K562 (cell line): Measurements from ENCODE around the gene NRM. TPM values are rescaled to one million over a fixed set of nuclear protein-coding genes. Genes with fewer than 3 reads are reported as not detected.

Experiments
- BHLHE40 ChIP-seq: IDR thresholded peaks from 2 replicates; pipeline ENCODE4 v1.6.1; 2011; ENCODE audit warnings: low read length, improper control_type of control experiment
- OTX1 ChIP-seq: fragments of 450-650 bp; formaldehyde crosslinking; IDR thresholded peaks from 2 replicates; pipeline ENCODE4 v1.4.0; 2022; ENCODE audit warnings: mild to moderate bottlenecking
- SOX6 ChIP-seq: fragments of 450-650 bp; IDR thresholded peaks from 2 replicates; pipeline ENCODE4 v1.6.1; 2014; ENCODE audit warnings: mild to moderate bottlenecking
- TRIM28 ChIP-seq: fragments of 450-650 bp; IDR thresholded peaks from 2 replicates; pipeline ENCODE4 v1.6.1; 2017
- TSHZ1 ChIP-seq: fragments of 250-450 bp; sonication (Bioruptor Pico); IDR thresholded peaks from 2 replicates; pipeline ENCODE4 v1.4.0; 2020; ENCODE audit warnings: mild to moderate bottlenecking, moderate library complexity
- ZBTB49 ChIP-seq: sonication (generic); formaldehyde crosslinking; IDR thresholded peaks from 2 replicates; pipeline ENCODE4 v1.8.0; 2022; ENCODE audit warnings: missing genetic modification reagents, mild to moderate bottlenecking, borderline replicate concordance
- ZNF431 ChIP-seq: sonication (generic); formaldehyde crosslinking; IDR thresholded peaks from 2 replicates; pipeline ENCODE4 v1.8.0; 2022; ENCODE audit warnings: mild to moderate bottlenecking, missing genetic modification reagents
- polyA plus RNA-seq, 8 experiments: library from polyadenylated mRNA; depleted of rRNA in 4 of 8; stranded (reverse) in 5 of 8; unstranded in 3 of 8; fragments of >200 nt; fragmentation: Nextera tagmentation in 2 of 8; fragmentation: Illumina TruSeq in 1 of 8; extraction: Ambion mirVana in 2 of 8; extraction: Trizol in 1 of 8; gene quantifications; 2 replicates each; pipeline versions ENCODE4 v1.2.1 to v1.2.3, GENCODE V29; 2011 to 2014; ENCODE audit warnings: inconsistent platforms in 1 of 8, missing spikeins in 1 of 8
- total RNA-seq, 7 experiments: library from RNA; depleted of rRNA in 6 of 7; stranded (reverse); fragments of >200 nt in 6 of 7; fragmentation: Illumina TruSeq in 2 of 7; extraction: Trizol in 2 of 7; gene quantifications; 2 replicates each; pipeline versions ENCODE4 v1.2.1 to v1.2.3, GENCODE V29; 2011 to 2021; ENCODE audit warnings: low replicate concordance in 1 of 7
- TF ChIP-seq, protein P1 (sequence below): fragments of 200-600 bp; sonication (generic); IDR thresholded peaks from one replicate; pipeline ENCODE4 v1.6.1; 2012; ENCODE audit warnings: mild to moderate bottlenecking, low read depth, low read length, inconsistent platforms
- TF ChIP-seq, protein P2 (sequence below): sonication (generic); formaldehyde crosslinking; IDR thresholded peaks from 2 replicates; pipeline ENCODE4 v1.8.0; 2022; ENCODE audit warnings: mild to moderate bottlenecking, missing genetic modification reagents

NRM gene
- total and polyA plus RNA-seq, 9 of the 15 experiments (the other 6 are each of a cell fraction or from before 2014, with no cell fraction given) = 9.7 to 58.2 (median 18.1) TPM

- TF ChIP-seq OTX1 (CRISPR knock-in tag) (peak; percentile 78), ZBTB49 (CRISPR knock-in tag) (no peak), TRIM28 (peak; percentile 41; the same call in 1 of the 2 replicates), ZNF431 (CRISPR knock-in tag) (0 out of 2 replicates have a peak, but pooled peaks have one; percentile 63), TSHZ1 (CRISPR knock-in tag) (no peak), SOX6 (peak; percentile 86), BHLHE40 (peak; percentile 68)
- TF ChIP-seq, protein P1, sequence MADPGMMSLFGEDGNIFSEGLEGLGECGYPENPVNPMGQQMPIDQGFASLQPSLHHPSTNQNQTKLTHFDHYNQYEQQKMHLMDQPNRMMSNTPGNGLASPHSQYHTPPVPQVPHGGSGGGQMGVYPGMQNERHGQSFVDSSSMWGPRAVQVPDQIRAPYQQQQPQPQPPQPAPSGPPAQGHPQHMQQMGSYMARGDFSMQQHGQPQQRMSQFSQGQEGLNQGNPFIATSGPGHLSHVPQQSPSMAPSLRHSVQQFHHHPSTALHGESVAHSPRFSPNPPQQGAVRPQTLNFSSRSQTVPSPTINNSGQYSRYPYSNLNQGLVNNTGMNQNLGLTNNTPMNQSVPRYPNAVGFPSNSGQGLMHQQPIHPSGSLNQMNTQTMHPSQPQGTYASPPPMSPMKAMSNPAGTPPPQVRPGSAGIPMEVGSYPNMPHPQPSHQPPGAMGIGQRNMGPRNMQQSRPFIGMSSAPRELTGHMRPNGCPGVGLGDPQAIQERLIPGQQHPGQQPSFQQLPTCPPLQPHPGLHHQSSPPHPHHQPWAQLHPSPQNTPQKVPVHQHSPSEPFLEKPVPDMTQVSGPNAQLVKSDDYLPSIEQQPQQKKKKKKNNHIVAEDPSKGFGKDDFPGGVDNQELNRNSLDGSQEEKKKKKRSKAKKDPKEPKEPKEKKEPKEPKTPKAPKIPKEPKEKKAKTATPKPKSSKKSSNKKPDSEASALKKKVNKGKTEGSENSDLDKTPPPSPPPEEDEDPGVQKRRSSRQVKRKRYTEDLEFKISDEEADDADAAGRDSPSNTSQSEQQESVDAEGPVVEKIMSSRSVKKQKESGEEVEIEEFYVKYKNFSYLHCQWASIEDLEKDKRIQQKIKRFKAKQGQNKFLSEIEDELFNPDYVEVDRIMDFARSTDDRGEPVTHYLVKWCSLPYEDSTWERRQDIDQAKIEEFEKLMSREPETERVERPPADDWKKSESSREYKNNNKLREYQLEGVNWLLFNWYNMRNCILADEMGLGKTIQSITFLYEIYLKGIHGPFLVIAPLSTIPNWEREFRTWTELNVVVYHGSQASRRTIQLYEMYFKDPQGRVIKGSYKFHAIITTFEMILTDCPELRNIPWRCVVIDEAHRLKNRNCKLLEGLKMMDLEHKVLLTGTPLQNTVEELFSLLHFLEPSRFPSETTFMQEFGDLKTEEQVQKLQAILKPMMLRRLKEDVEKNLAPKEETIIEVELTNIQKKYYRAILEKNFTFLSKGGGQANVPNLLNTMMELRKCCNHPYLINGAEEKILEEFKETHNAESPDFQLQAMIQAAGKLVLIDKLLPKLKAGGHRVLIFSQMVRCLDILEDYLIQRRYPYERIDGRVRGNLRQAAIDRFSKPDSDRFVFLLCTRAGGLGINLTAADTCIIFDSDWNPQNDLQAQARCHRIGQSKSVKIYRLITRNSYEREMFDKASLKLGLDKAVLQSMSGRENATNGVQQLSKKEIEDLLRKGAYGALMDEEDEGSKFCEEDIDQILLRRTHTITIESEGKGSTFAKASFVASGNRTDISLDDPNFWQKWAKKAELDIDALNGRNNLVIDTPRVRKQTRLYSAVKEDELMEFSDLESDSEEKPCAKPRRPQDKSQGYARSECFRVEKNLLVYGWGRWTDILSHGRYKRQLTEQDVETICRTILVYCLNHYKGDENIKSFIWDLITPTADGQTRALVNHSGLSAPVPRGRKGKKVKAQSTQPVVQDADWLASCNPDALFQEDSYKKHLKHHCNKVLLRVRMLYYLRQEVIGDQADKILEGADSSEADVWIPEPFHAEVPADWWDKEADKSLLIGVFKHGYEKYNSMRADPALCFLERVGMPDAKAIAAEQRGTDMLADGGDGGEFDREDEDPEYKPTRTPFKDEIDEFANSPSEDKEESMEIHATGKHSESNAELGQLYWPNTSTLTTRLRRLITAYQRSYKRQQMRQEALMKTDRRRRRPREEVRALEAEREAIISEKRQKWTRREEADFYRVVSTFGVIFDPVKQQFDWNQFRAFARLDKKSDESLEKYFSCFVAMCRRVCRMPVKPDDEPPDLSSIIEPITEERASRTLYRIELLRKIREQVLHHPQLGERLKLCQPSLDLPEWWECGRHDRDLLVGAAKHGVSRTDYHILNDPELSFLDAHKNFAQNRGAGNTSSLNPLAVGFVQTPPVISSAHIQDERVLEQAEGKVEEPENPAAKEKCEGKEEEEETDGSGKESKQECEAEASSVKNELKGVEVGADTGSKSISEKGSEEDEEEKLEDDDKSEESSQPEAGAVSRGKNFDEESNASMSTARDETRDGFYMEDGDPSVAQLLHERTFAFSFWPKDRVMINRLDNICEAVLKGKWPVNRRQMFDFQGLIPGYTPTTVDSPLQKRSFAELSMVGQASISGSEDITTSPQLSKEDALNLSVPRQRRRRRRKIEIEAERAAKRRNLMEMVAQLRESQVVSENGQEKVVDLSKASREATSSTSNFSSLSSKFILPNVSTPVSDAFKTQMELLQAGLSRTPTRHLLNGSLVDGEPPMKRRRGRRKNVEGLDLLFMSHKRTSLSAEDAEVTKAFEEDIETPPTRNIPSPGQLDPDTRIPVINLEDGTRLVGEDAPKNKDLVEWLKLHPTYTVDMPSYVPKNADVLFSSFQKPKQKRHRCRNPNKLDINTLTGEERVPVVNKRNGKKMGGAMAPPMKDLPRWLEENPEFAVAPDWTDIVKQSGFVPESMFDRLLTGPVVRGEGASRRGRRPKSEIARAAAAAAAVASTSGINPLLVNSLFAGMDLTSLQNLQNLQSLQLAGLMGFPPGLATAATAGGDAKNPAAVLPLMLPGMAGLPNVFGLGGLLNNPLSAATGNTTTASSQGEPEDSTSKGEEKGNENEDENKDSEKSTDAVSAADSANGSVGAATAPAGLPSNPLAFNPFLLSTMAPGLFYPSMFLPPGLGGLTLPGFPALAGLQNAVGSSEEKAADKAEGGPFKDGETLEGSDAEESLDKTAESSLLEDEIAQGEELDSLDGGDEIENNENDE = no peak
- TF ChIP-seq, protein P2, sequence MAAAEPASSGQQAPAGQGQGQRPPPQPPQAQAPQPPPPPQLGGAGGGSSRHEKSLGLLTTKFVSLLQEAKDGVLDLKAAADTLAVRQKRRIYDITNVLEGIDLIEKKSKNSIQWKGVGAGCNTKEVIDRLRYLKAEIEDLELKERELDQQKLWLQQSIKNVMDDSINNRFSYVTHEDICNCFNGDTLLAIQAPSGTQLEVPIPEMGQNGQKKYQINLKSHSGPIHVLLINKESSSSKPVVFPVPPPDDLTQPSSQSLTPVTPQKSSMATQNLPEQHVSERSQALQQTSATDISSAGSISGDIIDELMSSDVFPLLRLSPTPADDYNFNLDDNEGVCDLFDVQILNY (CRISPR knock-in tag) = peak; percentile 83; the same call in 1 of the 2 replicates
Observed at GRCh38 chr6:30717129-30717844, 26.5 kb upstream of the NRM start, which contains the start of gene MDC1 (continued).
